HL-60 (cell line): Measurements from ENCODE around the gene SLC29A3.
A peak's percentile ranks its signal among the peaks of the same experiment; 100 is the strongest.

Experiments used
- DNase-seq, 2 experiments: peaks; one replicate each; pipeline ENCODE4 v3.0.0-alpha.2; 2010 to 2020; ENCODE audit warnings: low read depth in 1 of 2, low spot score in 1 of 2
- H3K27ac ChIP-seq: fragments of 250-450 bp; sonication (Bioruptor Pico); replicated peaks from 2 replicates; pipeline ENCODE4 v1.5.1; 2020; ENCODE audit warnings: mild to moderate bottlenecking, moderate library complexity
- H3K27me3 ChIP-seq: fragments of 250-450 bp; sonication (Bioruptor Pico); 2 replicates; pipeline ENCODE4 v1.5.1; 2021; ENCODE audit warnings: mild to moderate bottlenecking, moderate library complexity; ENCODE audit not compliant: insufficient read depth, poor library complexity, severe bottlenecking
- H3K4me3 ChIP-seq: replicated peaks from 2 replicates; pipeline ENCODE4 v1.5.1; 2011; ENCODE audit warnings: mild to moderate bottlenecking, control low read depth, low read length; ENCODE audit not compliant: insufficient read depth
- GABPA ChIP-seq: IDR thresholded peaks from 2 replicates; pipeline ENCODE4 v1.6.1; 2012; ENCODE audit warnings: low read depth
- POLR2AphosphoS5 ChIP-seq: IDR thresholded peaks from 2 replicates; pipeline ENCODE4 v1.6.1; 2012; ENCODE audit warnings: low read depth
- SPI1 ChIP-seq: IDR thresholded peaks from 2 replicates; pipeline ENCODE4 v1.6.1; 2012; ENCODE audit warnings: low read depth, mild to moderate bottlenecking, borderline replicate concordance
- TF ChIP-seq, protein P1 (sequence below): IDR thresholded peaks from one replicate; pipeline ENCODE4 v1.5.1; 2011; ENCODE audit warnings: low read length, control low read depth, inconsistent platforms; ENCODE audit not compliant: insufficient read depth
- TF ChIP-seq, protein P2 (sequence below): IDR thresholded peaks from 2 replicates; pipeline ENCODE4 v1.6.1; 2012; ENCODE audit warnings: low read depth; ENCODE audit not compliant: insufficient replicate concordance

Gene SLC29A3

GRCh38 chr10:71396084-71396710, 77.1 kb downstream of the SLC29A3 start:
- Histone ChIP-seq H3K27me3 (peaks cover 35% of the 10 kb centered on the region), H3K27ac (no peak overlapping the region), H3K4me3 (peak overlapping the region; percentile 19)
- DNase-seq, result no peak
- TF ChIP-seq SPI1, result no peak
- TF ChIP-seq, protein P1, sequence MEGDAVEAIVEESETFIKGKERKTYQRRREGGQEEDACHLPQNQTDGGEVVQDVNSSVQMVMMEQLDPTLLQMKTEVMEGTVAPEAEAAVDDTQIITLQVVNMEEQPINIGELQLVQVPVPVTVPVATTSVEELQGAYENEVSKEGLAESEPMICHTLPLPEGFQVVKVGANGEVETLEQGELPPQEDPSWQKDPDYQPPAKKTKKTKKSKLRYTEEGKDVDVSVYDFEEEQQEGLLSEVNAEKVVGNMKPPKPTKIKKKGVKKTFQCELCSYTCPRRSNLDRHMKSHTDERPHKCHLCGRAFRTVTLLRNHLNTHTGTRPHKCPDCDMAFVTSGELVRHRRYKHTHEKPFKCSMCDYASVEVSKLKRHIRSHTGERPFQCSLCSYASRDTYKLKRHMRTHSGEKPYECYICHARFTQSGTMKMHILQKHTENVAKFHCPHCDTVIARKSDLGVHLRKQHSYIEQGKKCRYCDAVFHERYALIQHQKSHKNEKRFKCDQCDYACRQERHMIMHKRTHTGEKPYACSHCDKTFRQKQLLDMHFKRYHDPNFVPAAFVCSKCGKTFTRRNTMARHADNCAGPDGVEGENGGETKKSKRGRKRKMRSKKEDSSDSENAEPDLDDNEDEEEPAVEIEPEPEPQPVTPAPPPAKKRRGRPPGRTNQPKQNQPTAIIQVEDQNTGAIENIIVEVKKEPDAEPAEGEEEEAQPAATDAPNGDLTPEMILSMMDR, result no peak
- TF ChIP-seq POLR2AphosphoS5, result no peak

DNA sequence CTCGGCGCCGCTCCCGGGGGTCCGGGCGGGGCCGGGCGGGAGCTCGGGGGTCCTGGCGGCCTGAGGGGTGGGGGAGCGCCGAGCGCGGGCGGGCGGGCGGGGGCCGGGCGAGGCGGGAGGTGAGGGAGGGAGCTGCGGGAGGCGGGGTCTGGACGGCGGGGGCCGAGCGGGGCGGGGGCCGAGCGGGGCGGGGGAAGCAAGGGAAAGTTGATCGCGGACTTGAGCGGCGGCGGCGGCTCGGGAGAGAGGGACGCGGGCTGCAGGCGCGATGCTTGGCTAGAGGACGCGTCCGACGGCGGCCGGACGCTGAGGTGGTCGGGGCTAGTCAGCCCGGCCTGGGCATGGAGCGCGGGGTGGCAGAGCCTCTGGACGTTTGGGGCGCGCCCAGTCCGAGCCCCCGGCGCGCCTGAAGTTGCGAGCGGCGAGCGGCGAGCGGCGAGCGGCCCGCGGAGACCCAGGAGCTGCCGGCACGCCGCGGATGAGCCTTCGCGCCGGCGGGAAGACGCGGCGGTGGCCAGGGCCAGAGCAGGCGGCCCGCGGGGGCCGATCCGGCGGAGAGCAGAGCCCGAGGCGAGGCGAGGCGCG, 77.7 kb downstream of the SLC29A3 start, which contains the start of gene CDH23:
TSS of gene CDH23 (plus strand) at position 210 of the 585 bp plus-strand sequence. CDS start 42,912 bp downstream, outside the sequence.
- H3K27me3 ChIP-seq, result peaks cover 35% of the 10 kb centered on the region
- TF ChIP-seq, protein P2, sequence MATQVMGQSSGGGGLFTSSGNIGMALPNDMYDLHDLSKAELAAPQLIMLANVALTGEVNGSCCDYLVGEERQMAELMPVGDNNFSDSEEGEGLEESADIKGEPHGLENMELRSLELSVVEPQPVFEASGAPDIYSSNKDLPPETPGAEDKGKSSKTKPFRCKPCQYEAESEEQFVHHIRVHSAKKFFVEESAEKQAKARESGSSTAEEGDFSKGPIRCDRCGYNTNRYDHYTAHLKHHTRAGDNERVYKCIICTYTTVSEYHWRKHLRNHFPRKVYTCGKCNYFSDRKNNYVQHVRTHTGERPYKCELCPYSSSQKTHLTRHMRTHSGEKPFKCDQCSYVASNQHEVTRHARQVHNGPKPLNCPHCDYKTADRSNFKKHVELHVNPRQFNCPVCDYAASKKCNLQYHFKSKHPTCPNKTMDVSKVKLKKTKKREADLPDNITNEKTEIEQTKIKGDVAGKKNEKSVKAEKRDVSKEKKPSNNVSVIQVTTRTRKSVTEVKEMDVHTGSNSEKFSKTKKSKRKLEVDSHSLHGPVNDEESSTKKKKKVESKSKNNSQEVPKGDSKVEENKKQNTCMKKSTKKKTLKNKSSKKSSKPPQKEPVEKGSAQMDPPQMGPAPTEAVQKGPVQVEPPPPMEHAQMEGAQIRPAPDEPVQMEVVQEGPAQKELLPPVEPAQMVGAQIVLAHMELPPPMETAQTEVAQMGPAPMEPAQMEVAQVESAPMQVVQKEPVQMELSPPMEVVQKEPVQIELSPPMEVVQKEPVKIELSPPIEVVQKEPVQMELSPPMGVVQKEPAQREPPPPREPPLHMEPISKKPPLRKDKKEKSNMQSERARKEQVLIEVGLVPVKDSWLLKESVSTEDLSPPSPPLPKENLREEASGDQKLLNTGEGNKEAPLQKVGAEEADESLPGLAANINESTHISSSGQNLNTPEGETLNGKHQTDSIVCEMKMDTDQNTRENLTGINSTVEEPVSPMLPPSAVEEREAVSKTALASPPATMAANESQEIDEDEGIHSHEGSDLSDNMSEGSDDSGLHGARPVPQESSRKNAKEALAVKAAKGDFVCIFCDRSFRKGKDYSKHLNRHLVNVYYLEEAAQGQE, result no peak
- TF ChIP-seq POLR2AphosphoS5, result no peak
- TF ChIP-seq SPI1, result no peak
- TF ChIP-seq, protein P1, result no peak
- TF ChIP-seq GABPA, result no peak
- DNase-seq, result no peak
- H3K4me3 ChIP-seq, result peak within 1 kb of the TSS; percentile 24
- H3K27ac ChIP-seq, result no peak within 1 kb of the TSS

DNA sequence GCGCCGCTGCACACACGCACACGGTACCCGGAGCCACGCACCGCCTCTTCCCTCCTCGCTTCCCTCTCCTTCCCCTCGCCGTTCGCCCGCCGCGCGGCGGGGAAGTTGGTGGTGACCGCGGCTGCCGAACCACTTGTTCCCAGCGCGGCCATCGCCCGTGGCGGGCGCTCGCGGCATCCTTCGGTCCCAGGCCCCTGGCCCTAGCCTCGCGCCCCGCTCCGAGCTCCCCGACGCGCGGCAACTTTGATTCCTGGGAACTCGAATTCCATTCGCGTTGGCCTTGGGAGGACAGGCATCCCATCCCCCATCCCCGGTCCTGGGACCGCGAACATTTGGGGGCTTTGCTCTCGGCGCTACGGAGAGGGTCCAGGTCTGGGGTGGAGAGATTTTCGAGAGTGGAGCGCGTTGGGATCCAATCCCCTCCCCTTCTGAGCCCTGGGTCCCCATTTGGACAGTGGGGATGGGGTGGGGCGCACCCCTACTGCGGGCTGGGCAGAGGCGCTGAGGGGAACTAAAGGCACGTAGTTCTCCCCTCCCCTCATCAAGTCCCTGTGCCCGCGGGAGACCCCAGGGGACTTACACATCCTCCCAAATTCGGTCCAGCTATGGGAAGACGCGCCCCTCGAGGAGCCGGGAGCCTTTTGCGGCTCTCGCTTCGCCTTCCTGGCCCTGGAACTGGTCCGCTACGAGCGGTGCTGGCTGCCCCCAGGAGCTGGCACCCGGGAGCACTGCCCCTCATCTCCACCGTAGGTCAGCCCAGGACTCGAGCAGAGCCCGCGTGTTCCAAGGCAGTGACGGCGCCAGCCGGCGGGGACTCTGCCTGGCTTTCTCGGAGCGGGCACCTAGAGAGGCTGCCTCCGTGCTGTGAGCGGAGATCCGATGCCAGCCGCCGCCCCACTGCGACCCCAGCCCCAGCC, 78.5 kb downstream of the SLC29A3 start:
- TF ChIP-seq POLR2AphosphoS5 (no peak), GABPA (no peak), SPI1 (no peak)
- TF ChIP-seq, protein P1, result no peak
- TF ChIP-seq, protein P2, result no peak
- peaks cover 34% of the 10 kb centered on the region for H3K27me3 ChIP-seq
- DNase-seq, result peak in 1 of 2 experiments; percentile 24
- H3K4me3 ChIP-seq, result peak overlapping the region; percentile 18
- H3K27ac ChIP-seq, result no peak overlapping the region
